Mesendoderm (in vitro differentiated cells): ENCODE results near the gene RPS27L.

Experiments used
- DNase-seq: peaks from one replicate; pipeline ENCODE4 v3.0.0; 2013
- H2AK5ac ChIP-seq: 2 replicates; pipeline ENCODE4 v1.6.1; 2013; ENCODE audit warnings: low read length, inconsistent platforms
- H2BK120ac ChIP-seq: 2 replicates; pipeline ENCODE4 v1.6.1; 2013; ENCODE audit warnings: low read depth, mild to moderate bottlenecking, low read length, moderate library complexity, mixed read lengths
- H2BK15ac ChIP-seq: replicated peaks from 2 replicates; pipeline ENCODE4 v1.6.1; 2013; ENCODE audit warnings: low read depth, mild to moderate bottlenecking, moderate library complexity
- H2BK5ac ChIP-seq: 2 replicates; pipeline ENCODE4 v1.6.1; 2013; ENCODE audit warnings: low read length, inconsistent platforms
- H3K18ac ChIP-seq: 2 replicates; pipeline ENCODE4 v1.6.1; 2013; ENCODE audit warnings: mild to moderate bottlenecking, low read length, mixed read lengths
- H3K23ac ChIP-seq: one replicate; pipeline ENCODE4 v1.6.1; 2013; ENCODE audit warnings: low read length
- H3K27ac ChIP-seq: 2 replicates; pipeline ENCODE4 v1.5.1; 2013; ENCODE audit warnings: low read depth, mild to moderate bottlenecking, inconsistent platforms, low read length, moderate library complexity
- H3K27me3 ChIP-seq: 2 replicates; pipeline ENCODE4 v1.6.1; 2013; ENCODE audit warnings: low read length, control low read depth, mild to moderate bottlenecking, inconsistent platforms; ENCODE audit not compliant: insufficient read depth, poor library complexity
- H3K36me3 ChIP-seq: 2 replicates; pipeline ENCODE4 v1.6.1; 2013; ENCODE audit warnings: low read length, inconsistent platforms; ENCODE audit not compliant: control insufficient read depth, insufficient read depth
- H3K4ac ChIP-seq: one replicate; pipeline ENCODE4 v1.6.1; 2013; ENCODE audit warnings: low read depth, mild to moderate bottlenecking, low read length, moderate library complexity
- H3K4me1 ChIP-seq: 2 replicates; pipeline ENCODE4 v1.6.1; 2013; ENCODE audit warnings: low read depth, low read length, inconsistent platforms; ENCODE audit not compliant: control insufficient read depth
- H3K4me2 ChIP-seq: 2 replicates; pipeline ENCODE4 v1.6.1; 2013; ENCODE audit warnings: low read length
- H3K4me3 ChIP-seq: 2 replicates; pipeline ENCODE4 v1.5.1; 2013; ENCODE audit warnings: mild to moderate bottlenecking, low read length
- H3K56ac ChIP-seq: one replicate; pipeline ENCODE4 v1.6.1; 2013; ENCODE audit warnings: low read length
- H3K79me1 ChIP-seq: 2 replicates; pipeline ENCODE4 v1.6.1; 2013; ENCODE audit warnings: low read length, inconsistent platforms
- H3K79me2 ChIP-seq: 2 replicates; pipeline ENCODE4 v1.6.1; 2013; ENCODE audit warnings: mild to moderate bottlenecking, low read length; ENCODE audit not compliant: control insufficient read depth, insufficient read depth
- H3K9ac ChIP-seq: 2 replicates; pipeline ENCODE4 v1.6.1; 2013; ENCODE audit warnings: low read length, inconsistent platforms
- H4K5ac ChIP-seq: one replicate; pipeline ENCODE4 v1.6.1; 2013; ENCODE audit warnings: low read length
- H4K8ac ChIP-seq: one replicate; pipeline ENCODE4 v1.6.1; 2013; ENCODE audit warnings: low read depth, mild to moderate bottlenecking, control low read depth, low read length, moderate library complexity
- WGBS: extraction: QIAGEN DNeasy Blood & Tissue Kit; methylation state at CpG from one replicate; pipeline ENCODE4 v1.1.7; 2013; ENCODE audit warnings: low lambda C conversion rate, missing lambda C conversion rate; ENCODE audit not compliant: insufficient coverage; ENCODE audit errors: extremely low coverage; 5-methylcytosine and 5-hydroxymethylcytosine counted together

Gene RPS27L

GRCh38 chr15:63181648-63182047 is 24.4 kb upstream of the RPS27L start:
- H3K27ac ChIP-seq: no peak overlapping the region
- no peak overlapping the region for H2AK5ac ChIP-seq
- H3K4me2 ChIP-seq: no peak overlapping the region
- no peak overlapping the region for H3K56ac ChIP-seq
- no peaks in the 10 kb centered on the region for H3K4me1 ChIP-seq
- no peak overlapping the region for H4K8ac ChIP-seq
- no peak overlapping the region for H4K5ac ChIP-seq
- H3K4me3 ChIP-seq: no peak overlapping the region
- H3K18ac ChIP-seq: no peak overlapping the region
- H3K79me2 ChIP-seq: no peaks in the 10 kb centered on the region
- WGBS: no CpG with 5 or more reads among the region's 2 CpGs
- no peaks in the 10 kb centered on the region for H3K36me3 ChIP-seq
- no peak overlapping the region for H2BK120ac ChIP-seq
- no peak overlapping the region for H3K9ac ChIP-seq
- no peak overlapping the region for H2BK5ac ChIP-seq
- no peaks in the 10 kb centered on the region for H3K27me3 ChIP-seq
- H2BK15ac ChIP-seq: no peak overlapping the region
- H3K23ac ChIP-seq: no peak overlapping the region
- H3K4ac ChIP-seq: no peak overlapping the region
- no peaks in the 10 kb centered on the region for H3K79me1 ChIP-seq
- DNase-seq: no peak

- Histone ChIP-seq H3K18ac (no peak overlapping the region), H2BK5ac (no peak overlapping the region), H3K36me3 (no peaks in the 10 kb centered on the region), H4K8ac (no peak overlapping the region), H3K56ac (no peak overlapping the region), H3K27ac (no peak overlapping the region), H2BK15ac (no peak overlapping the region), H3K4me3 (no peak overlapping the region), H2AK5ac (no peak overlapping the region), H3K9ac (no peak overlapping the region), H3K27me3 (no peaks in the 10 kb centered on the region), H3K79me2 (no peaks in the 10 kb centered on the region), H3K4ac (no peak overlapping the region), H3K4me2 (no peak overlapping the region), H2BK120ac (no peak overlapping the region), H3K23ac (no peak overlapping the region), H4K5ac (no peak overlapping the region), H3K4me1 (no peaks in the 10 kb centered on the region), H3K79me1 (no peaks in the 10 kb centered on the region)
- no peak for DNase-seq
- WGBS: no CpG with 5 or more reads among the region's 2 CpGs
Measured at GRCh38 chr15:63180746-63181145, 23.5 kb upstream of the RPS27L start.

DNA sequence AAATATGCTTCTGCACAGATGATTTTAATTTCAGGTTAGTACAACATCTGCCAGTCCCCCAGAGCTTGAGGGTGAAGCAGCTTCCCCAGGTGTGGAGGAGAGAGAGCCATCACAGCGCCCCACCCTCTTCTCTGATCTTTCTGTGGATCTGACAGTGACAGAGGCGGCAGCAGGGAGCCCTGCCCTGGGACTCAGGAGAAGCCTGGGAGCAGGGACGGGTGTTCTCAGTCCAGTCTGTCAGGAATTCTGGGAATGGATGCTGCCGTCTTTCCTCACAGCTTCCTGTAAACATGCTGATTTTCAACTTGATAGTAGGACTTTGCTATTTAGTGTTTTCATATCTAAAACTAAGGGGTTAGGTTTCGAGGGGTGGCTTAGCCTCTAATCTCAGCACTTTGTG is 20.8 kb upstream of the RPS27L start:
- Histone ChIP-seq H3K18ac (no peak overlapping the region), H3K79me2 (no peaks in the 10 kb centered on the region), H2BK15ac (no peak overlapping the region), H3K27me3 (no peaks in the 10 kb centered on the region), H4K8ac (no peak overlapping the region), H3K27ac (no peak overlapping the region), H4K5ac (no peak overlapping the region), H3K4me1 (no peaks in the 10 kb centered on the region), H3K56ac (no peak overlapping the region), H3K4me2 (no peak overlapping the region), H3K79me1 (no peaks in the 10 kb centered on the region), H3K4me3 (no peak overlapping the region), H3K9ac (no peak overlapping the region), H3K23ac (no peak overlapping the region), H2AK5ac (no peak overlapping the region), H2BK5ac (no peak overlapping the region), H3K36me3 (no peaks in the 10 kb centered on the region), H3K4ac (no peak overlapping the region), H2BK120ac (no peak overlapping the region)
- peak; percentile 62 for DNase-seq
- WGBS: no CpG with 5 or more reads among the region's 5 CpGs

- Histone ChIP-seq H3K79me2 (no peaks in the 10 kb centered on the region), H3K4ac (no peak overlapping the region), H3K79me1 (no peaks in the 10 kb centered on the region), H4K5ac (no peak overlapping the region), H3K18ac (no peak overlapping the region), H3K4me1 (no peaks in the 10 kb centered on the region), H3K27me3 (no peaks in the 10 kb centered on the region), H3K27ac (no peak overlapping the region), H3K56ac (no peak overlapping the region), H2AK5ac (no peak overlapping the region), H3K4me3 (no peak overlapping the region), H3K4me2 (no peak overlapping the region), H2BK5ac (no peak overlapping the region), H3K36me3 (no peaks in the 10 kb centered on the region), H3K9ac (no peak overlapping the region), H2BK15ac (no peak overlapping the region), H3K23ac (no peak overlapping the region), H2BK120ac (no peak overlapping the region), H4K8ac (no peak overlapping the region)
- no peak for DNase-seq
- no CpG with 5 or more reads among the region's 3 CpGs for WGBS
Measured at GRCh38 chr15:63176302-63176701, 19.0 kb upstream of the RPS27L start.

GRCh38 chr15:63172851-63173451 is 15.7 kb upstream of the RPS27L start:
- Histone ChIP-seq H2BK120ac (no peak overlapping the region), H3K4ac (no peak overlapping the region), H3K4me3 (no peak overlapping the region), H2BK5ac (no peak overlapping the region), H3K79me1 (no peaks in the 10 kb centered on the region), H3K79me2 (no peaks in the 10 kb centered on the region), H2AK5ac (no peak overlapping the region), H3K56ac (no peak overlapping the region), H3K23ac (no peak overlapping the region), H3K4me2 (no peak overlapping the region), H3K27me3 (no peaks in the 10 kb centered on the region), H3K18ac (no peak overlapping the region), H3K36me3 (no peaks in the 10 kb centered on the region), H2BK15ac (no peak overlapping the region), H4K8ac (no peak overlapping the region), H3K27ac (no peak overlapping the region), H3K9ac (no peak overlapping the region), H3K4me1 (no peaks in the 10 kb centered on the region), H4K5ac (no peak overlapping the region)
- DNase-seq: no peak
- no CpG with 5 or more reads among the region's 3 CpGs for WGBS

DNA sequence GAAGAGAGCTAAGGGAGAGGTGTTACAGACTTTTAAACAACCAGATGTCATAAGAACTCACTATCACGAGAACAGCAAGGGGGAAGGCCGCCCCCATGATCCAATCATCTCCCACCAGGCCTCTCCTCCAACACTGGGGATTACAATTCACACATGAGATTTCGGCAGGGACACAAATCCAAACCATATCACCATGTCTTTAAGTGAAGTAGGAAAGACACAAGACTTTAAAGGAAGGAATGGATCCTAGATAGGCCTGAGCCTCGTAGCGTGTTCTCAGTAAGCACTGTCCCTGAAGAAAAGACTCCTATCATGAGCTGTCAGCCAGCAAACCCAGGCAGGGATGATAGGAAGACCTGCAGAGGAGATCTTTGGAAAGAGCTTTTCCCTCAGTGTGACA is 15.1 kb upstream of the RPS27L start:
- Histone ChIP-seq H3K18ac (no peak overlapping the region), H2BK15ac (no peak overlapping the region), H3K4me2 (no peak overlapping the region), H4K5ac (no peak overlapping the region), H3K4me3 (no peak overlapping the region), H3K4me1 (no peaks in the 10 kb centered on the region), H3K79me1 (no peaks in the 10 kb centered on the region), H3K27me3 (no peaks in the 10 kb centered on the region), H2AK5ac (no peak overlapping the region), H3K23ac (no peak overlapping the region), H3K4ac (no peak overlapping the region), H3K9ac (no peak overlapping the region), H3K27ac (no peak overlapping the region), H3K56ac (no peak overlapping the region), H2BK120ac (no peak overlapping the region), H3K36me3 (no peaks in the 10 kb centered on the region), H2BK5ac (no peak overlapping the region), H4K8ac (no peak overlapping the region), H3K79me2 (no peaks in the 10 kb centered on the region)
- no CpG with 5 or more reads among the region's 5 CpGs for WGBS
- peak; percentile 60 for DNase-seq
